ENCODE measurements around the gene C20orf202. TPM values are rescaled to one million over a fixed set of nuclear protein-coding genes. Genes with fewer than 3 reads are reported as not detected.

The C20orf202 gene
- total RNA-seq, 1 donor from 2014 or later = not detected

DNA sequence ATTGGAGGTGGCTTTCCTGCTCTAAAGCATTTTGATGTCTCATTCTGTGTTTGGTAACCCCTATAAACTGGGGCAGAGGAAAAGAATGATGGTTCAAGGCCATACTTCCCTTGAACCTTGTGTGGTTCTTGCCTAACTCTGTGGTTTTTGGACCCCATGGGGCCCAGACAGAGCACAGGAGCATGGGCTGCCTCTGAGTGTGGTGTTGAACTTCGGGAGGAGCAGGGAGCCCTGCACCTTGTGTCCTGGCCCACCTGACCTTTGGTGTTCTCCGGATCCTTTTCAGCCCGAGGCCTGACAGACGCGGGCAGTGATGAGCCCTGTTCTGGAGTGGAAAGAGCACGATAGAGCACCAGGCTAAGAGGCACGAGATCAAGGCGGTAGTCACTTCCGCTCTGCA, 37.3 kb upstream of the C20orf202 start:
- no peaks in the 10 kb centered on the region for H3K27me3 Mint-ChIP-seq (ENCODE audit: unreplicated experiment)
- no peak overlapping the region for H3K4me3 Mint-ChIP-seq (ENCODE audit: unreplicated experiment)
- no peaks in the 10 kb centered on the region for H3K9me3 Mint-ChIP-seq (ENCODE audit: unreplicated experiment)
- H3K4me1 Mint-ChIP-seq (ENCODE audit: unreplicated experiment) = no peaks in the 10 kb centered on the region
- TF ChIP-seq CTCF (IDR thresholded peaks at IDR 0.05) = no peak
- H3K27ac Mint-ChIP-seq (ENCODE audit: unreplicated experiment) = no peak overlapping the region
- DNase-seq (ENCODE audit: extremely low spot score, unreplicated experiment) = peak; percentile 21
- peaks cover 52% of the 10 kb centered on the region for H3K36me3 Mint-ChIP-seq (ENCODE audit: unreplicated experiment)

DNA sequence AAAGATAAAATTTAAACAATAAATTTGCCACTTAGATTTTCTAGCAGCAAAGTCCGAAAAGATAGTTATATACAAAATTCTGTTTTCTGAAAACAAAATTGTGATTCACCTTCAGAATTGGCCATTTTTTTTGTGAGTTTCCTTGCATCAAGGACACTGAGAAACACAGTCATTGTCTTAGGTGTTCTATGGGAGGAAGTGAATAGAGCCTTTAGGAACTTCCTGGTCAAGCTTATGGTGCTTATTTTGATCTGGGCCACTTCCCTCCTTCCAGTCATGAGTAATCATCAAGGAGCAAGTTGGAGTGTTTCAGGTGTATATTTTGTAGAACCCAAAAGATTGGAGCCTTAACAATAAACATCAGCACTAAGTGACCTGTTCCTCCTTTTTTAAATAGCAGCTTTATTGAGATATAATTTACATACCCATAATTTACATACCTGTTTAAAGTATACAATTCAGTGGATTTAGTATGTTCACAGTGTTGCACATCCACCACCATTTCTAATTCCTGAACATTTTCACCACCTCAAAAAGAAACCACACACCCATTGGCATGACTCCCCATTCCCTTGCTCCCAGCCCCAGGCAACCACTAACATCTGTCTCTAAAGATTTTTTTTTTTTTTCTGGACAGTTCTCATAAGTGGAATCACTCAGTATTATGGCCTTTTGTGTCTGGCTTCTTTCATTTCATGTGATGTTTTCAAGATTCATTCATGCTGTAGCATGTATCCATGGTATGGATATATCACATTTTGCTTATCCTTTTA, 36.1 kb upstream of the C20orf202 start:
- Mint-ChIP-seq H3K36me3 (ENCODE audit: unreplicated experiment) (peaks cover 51% of the 10 kb centered on the region), H3K27me3 (ENCODE audit: unreplicated experiment) (no peaks in the 10 kb centered on the region), H3K4me3 (ENCODE audit: unreplicated experiment) (no peak overlapping the region), H3K27ac (ENCODE audit: unreplicated experiment) (no peak overlapping the region), H3K9me3 (ENCODE audit: unreplicated experiment) (no peaks in the 10 kb centered on the region), H3K4me1 (ENCODE audit: unreplicated experiment) (no peaks in the 10 kb centered on the region)
- TF ChIP-seq CTCF (IDR thresholded peaks at IDR 0.05) = no peak
- no peak for DNase-seq (ENCODE audit: extremely low spot score, unreplicated experiment)

GRCh38 chr20:1169224-1169623, 34.0 kb upstream of the C20orf202 start:
- no peaks in the 10 kb centered on the region for H3K9me3 Mint-ChIP-seq (ENCODE audit: unreplicated experiment)
- H3K4me3 Mint-ChIP-seq (ENCODE audit: unreplicated experiment) = no peak overlapping the region
- TF ChIP-seq CTCF (IDR thresholded peaks at IDR 0.05) = no peak
- no peaks in the 10 kb centered on the region for H3K27me3 Mint-ChIP-seq (ENCODE audit: unreplicated experiment)
- no peak for DNase-seq (ENCODE audit: extremely low spot score, unreplicated experiment)
- H3K4me1 Mint-ChIP-seq (ENCODE audit: unreplicated experiment) = no peaks in the 10 kb centered on the region
- peaks cover 44% of the 10 kb centered on the region for H3K36me3 Mint-ChIP-seq (ENCODE audit: unreplicated experiment)
- H3K27ac Mint-ChIP-seq (ENCODE audit: unreplicated experiment) = no peak overlapping the region

DNA sequence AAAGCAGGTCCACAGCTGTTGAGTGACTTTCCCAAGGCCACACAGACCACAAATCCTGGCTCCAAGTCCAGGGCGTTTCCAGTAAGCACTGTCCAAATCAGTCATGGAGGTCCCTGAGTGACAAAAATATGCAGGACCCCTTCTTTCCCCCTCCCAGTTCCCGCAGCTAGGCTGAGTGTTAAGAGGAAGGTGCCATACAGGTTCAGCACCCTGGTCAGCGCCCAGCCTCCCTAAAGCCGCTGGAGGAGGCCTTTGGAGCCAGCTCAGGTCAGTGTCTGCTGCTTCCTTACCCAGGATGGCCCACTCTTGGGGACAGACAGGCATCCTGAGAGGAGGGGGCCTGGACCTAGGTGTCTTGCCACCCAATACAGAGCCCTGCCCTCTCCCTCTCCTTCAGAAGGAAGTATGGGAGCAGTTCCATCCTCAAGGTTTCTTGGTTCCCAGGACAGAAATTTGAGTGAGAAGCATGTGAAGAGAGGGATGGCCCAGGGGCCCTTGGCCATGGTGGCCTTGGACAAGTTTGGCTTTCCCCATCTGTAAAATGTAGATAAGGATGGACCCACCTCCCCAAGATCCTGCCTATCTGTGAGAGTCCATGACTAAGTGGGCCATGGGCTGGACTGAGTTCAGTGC, 31.7 kb upstream of the C20orf202 start:
- no peak overlapping the region for H3K27ac Mint-ChIP-seq (ENCODE audit: unreplicated experiment)
- no peaks in the 10 kb centered on the region for H3K27me3 Mint-ChIP-seq (ENCODE audit: unreplicated experiment)
- no peak for TF ChIP-seq CTCF (IDR thresholded peaks at IDR 0.05)
- H3K4me1 Mint-ChIP-seq (ENCODE audit: unreplicated experiment) = no peaks in the 10 kb centered on the region
- no peak for DNase-seq (ENCODE audit: extremely low spot score, unreplicated experiment)
- H3K36me3 Mint-ChIP-seq (ENCODE audit: unreplicated experiment) = peaks cover 40% of the 10 kb centered on the region
- H3K4me3 Mint-ChIP-seq (ENCODE audit: unreplicated experiment) = no peak overlapping the region
- H3K9me3 Mint-ChIP-seq (ENCODE audit: unreplicated experiment) = no peaks in the 10 kb centered on the region

DNA sequence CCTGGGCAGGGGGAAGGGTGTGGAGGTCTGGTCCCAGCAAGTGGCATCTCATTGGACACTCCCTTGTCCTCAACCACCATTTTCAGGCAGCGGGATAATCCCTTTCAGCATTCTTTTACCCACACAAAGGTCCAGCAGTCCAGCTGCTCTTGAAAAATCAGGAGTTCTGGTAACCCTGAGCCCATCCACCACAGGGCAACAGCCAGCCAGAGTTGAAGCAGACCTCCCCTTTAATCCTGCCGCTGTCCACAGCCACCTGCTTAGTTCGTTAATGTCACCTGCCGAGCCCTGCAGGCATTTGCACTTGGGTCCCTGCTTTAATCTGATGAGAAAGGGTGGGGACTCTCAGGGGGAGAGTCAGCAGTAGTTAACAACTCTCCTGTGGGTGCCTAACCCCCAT, 29.6 kb upstream of the C20orf202 start:
- no peaks in the 10 kb centered on the region for H3K9me3 Mint-ChIP-seq (ENCODE audit: unreplicated experiment)
- TF ChIP-seq CTCF (IDR thresholded peaks at IDR 0.05) = no peak
- no peak for DNase-seq (ENCODE audit: extremely low spot score, unreplicated experiment)
- H3K27me3 Mint-ChIP-seq (ENCODE audit: unreplicated experiment) = no peaks in the 10 kb centered on the region
- no peak overlapping the region for H3K27ac Mint-ChIP-seq (ENCODE audit: unreplicated experiment)
- H3K36me3 Mint-ChIP-seq (ENCODE audit: unreplicated experiment) = peaks cover 20% of the 10 kb centered on the region
- H3K4me1 Mint-ChIP-seq (ENCODE audit: unreplicated experiment) = no peaks in the 10 kb centered on the region
- no peak overlapping the region for H3K4me3 Mint-ChIP-seq (ENCODE audit: unreplicated experiment)

Data from osteocyte (in vitro differentiated cells).